Epithelial cell of proximal tubule (primary cell): Measurements from ENCODE around the gene WNT3. TPM values are rescaled to one million over a fixed set of nuclear protein-coding genes. Genes with fewer than 3 reads are reported as not detected.

Experiments used
- DNase-seq: peaks from one replicate; pipeline ENCODE4 v3.0.0-alpha.2; 2011; ENCODE audit warnings: low read depth
- H3K4me3 ChIP-seq: 2 replicates; pipeline ENCODE4 v1.5.1; 2011; ENCODE audit warnings: low read depth, mild to moderate bottlenecking, low read length
- CTCF ChIP-seq: conservative IDR thresholded peaks from 2 replicates; pipeline ENCODE4 v1.5.1; 2012; ENCODE audit warnings: low read depth, mild to moderate bottlenecking, low read length
- total RNA-seq: library from RNA; depleted of rRNA; stranded (reverse); fragments of >200 nt; gene quantifications from 2 replicates; pipeline ENCODE4 v1.2.3, GENCODE V29; 2015

The WNT3 gene
- total RNA-seq, 1 donor from 2014 or later: 1.6 TPM

GRCh38 chr17:46726206-46726605, 92.3 kb downstream of the WNT3 start:
- no peak for DNase-seq
- TF ChIP-seq CTCF: no peak
- no peak overlapping the region for H3K4me3 ChIP-seq

GRCh38 chr17:46722662-46723285, 95.7 kb downstream of the WNT3 start:
- DNase-seq: no peak

GRCh38 chr17:46720408-46720807, 98.1 kb downstream of the WNT3 start:
- no peak overlapping the region for H3K4me3 ChIP-seq
- no peak for DNase-seq
- TF ChIP-seq CTCF: no peak

More at GRCh38 chr17:46722662-46723285, 95.7 kb downstream of the WNT3 start:
- no peak for TF ChIP-seq CTCF
- no peak overlapping the region for H3K4me3 ChIP-seq

- TF ChIP-seq CTCF: no peak
- no peak for DNase-seq
- H3K4me3 ChIP-seq: no peak overlapping the region
These were observed 98.6 kb downstream of the WNT3 start for GRCh38 chr17:46719891-46720290.

- TF ChIP-seq CTCF: no peak
- DNase-seq: no peak
These were observed 100.5 kb downstream of the WNT3 start for GRCh38 chr17:46717999-46718398.

More at GRCh38 chr17:46717999-46718398, 100.5 kb downstream of the WNT3 start:
- H3K4me3 ChIP-seq: no peak overlapping the region

Other genes with a start within 250 kb of the WNT3 start
- 4.5 and 6.0 TPM in 2 replicates for gene ARL17A, start 239.0 kb downstream of the WNT3 start, total RNA-seq
- gene NSF, start 228.0 kb downstream of the WNT3 start, total RNA-seq: 13.3 and 32.8 TPM in 2 replicates
- gene WNT9B, start 32.9 kb upstream of the WNT3 start, total RNA-seq: 0.14 TPM in 1 of 2 replicates, not detected in the other
- gene GOSR2, start 104.5 kb upstream of the WNT3 start, total RNA-seq: 15.6 and 25.5 TPM in 2 replicates
- gene RPRML, start 160.6 kb upstream of the WNT3 start, total RNA-seq: 0.22 TPM in 1 of 2 replicates, not detected in the other